ENCODE measurements around the gene SLC5A4. TPM values are rescaled to one million over a fixed set of nuclear protein-coding genes. Genes with fewer than 3 reads are reported as not detected.

Gene SLC5A4
- total RNA-seq, 3 donors from 2014 or later (not counting 1 experiment from before 2014, with no cell fraction given), result not detected

DNA sequence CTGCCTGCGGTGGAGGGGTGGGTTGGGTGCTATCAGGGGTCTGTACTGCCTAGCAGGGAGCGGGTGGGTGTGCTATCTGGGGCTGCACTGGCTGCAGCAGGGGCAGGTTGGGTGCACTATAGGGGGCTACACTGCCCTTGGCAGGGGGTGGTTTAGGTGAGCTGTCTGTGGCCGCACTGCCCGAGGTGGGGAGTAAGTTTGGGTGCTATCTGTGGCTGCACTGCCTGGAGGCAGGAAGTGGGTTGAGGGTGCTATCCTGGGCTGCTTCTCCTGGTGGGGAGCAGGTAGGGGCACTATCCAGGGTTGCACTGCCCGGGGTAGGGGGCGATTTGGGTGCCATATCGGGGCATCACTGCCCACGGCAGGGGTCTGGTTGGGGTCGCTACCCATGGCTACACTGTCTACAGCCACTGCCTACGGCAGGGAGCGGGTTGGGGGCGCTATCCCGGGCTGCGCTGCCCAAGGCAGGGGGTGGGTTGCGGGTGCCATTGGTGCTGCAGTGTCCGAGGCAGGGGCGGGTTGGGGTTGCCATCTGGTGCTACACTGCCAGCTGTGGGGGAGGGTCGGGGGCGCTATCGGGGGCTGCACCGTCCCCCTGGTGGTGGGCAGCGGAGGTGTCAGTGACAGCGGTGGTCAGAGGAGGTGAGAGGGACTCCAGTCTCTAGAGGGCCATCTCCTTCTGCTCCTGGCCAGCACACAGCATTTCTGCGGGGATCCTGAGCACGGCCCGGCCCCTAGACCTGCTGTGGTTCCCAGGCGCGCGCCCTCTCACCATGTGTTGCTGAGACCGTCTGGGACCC lies 49.0 kb downstream of the SLC5A4 start:
- no peak overlapping the region for H3K27ac Mint-ChIP-seq
- DNase-seq (no peak), ATAC-seq (no peak)
- TF ChIP-seq, protein P1, sequence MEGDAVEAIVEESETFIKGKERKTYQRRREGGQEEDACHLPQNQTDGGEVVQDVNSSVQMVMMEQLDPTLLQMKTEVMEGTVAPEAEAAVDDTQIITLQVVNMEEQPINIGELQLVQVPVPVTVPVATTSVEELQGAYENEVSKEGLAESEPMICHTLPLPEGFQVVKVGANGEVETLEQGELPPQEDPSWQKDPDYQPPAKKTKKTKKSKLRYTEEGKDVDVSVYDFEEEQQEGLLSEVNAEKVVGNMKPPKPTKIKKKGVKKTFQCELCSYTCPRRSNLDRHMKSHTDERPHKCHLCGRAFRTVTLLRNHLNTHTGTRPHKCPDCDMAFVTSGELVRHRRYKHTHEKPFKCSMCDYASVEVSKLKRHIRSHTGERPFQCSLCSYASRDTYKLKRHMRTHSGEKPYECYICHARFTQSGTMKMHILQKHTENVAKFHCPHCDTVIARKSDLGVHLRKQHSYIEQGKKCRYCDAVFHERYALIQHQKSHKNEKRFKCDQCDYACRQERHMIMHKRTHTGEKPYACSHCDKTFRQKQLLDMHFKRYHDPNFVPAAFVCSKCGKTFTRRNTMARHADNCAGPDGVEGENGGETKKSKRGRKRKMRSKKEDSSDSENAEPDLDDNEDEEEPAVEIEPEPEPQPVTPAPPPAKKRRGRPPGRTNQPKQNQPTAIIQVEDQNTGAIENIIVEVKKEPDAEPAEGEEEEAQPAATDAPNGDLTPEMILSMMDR (IDR thresholded peaks at IDR 0.05), result no peak
- H3K36me3 Mint-ChIP-seq, result no peaks in the 10 kb centered on the region
- H3K4me1 Mint-ChIP-seq, result peaks cover 16 to 37% of the 10 kb centered on the region in 2 donors
- Histone ChIP-seq H3K9me3 (ENCODE audit: control insufficient read depth, insufficient read depth, low read length) (no peaks in the 10 kb centered on the region), H3K27ac (ENCODE audit: low read length) (no peak overlapping the region), H3K27me3 (ENCODE audit: control insufficient read depth, insufficient read depth, low read length) (peaks cover 4% of the 10 kb centered on the region), H3K4me3 (ENCODE audit: low read length) (no peak overlapping the region), H3K4me1 (ENCODE audit: control insufficient read depth, insufficient read depth, low read length) (peaks cover 53% of the 10 kb centered on the region), H3K36me3 (ENCODE audit: control insufficient read depth, insufficient read depth, low read length) (no peaks in the 10 kb centered on the region)
- WGBS (ENCODE audit: insufficient coverage), result 82% methylated on average over 30 of the region's 30 CpGs
- no peaks in the 10 kb centered on the region for H3K9me3 Mint-ChIP-seq
- intact Hi-C loops (cut with micrococcal nuclease), result loop anchor here (10.0 kb wide), 1 partner anchor 269 kb away; the partner anchor contains the start of gene FBXO7
- H3K27me3 Mint-ChIP-seq (ENCODE audit: low read depth in 2 of 2), result peaks cover 18 to 22% of the 10 kb centered on the region in 2 donors
- H3K4me3 Mint-ChIP-seq, result peak overlapping the region; percentile 61

DNA sequence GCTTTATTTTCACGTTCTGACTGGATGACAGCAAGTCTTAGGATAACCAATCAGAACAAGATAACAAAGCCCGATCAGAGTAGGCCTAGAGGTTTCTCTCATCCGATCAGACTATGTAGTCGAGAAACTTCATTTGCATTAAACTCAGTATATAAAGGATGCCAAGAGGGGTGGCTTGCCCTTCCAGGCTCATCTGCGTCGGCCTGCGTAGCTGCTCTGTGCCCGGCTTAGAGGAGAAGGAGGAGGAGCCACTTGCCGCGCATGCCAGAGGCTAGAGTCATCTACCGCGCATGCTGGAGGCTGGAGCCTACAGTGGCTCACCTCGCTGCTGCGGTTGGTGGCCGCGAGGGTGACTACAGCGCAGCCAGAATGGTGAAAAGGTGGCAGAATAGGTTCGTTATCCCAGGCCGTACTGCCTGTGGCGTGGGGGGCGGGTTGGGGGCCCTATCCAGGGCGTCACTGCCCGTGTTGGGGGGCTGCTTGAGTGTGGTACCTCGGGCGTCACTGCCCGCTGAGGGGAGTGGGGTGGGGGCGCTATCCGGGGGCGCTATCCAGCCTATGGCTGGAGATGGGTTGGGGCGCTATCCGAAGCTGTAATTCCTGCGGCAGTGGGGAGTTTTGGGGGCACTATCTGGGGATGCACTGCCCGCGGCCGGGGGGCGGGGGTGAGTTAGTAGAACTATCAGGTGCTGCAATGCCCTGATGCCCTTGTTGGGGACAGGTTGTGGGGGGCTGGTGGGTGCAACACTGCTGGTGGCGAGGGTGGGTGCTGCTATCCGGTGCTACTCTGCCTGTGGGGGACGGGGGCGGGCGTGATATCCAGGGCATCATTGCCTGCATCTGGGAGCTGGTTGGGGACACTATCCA lies 50.1 kb downstream of the SLC5A4 start, which contains the start of gene RFPL2:
TSS of gene RFPL2 (minus strand) at position 218 of the 867 bp plus-strand sequence. CDS start 2,622 bp downstream, outside the sequence.
- intact Hi-C loops (cut with micrococcal nuclease), result loop anchor here (10.0 kb wide), 1 partner anchor 270 kb away; the partner anchor contains the start of gene FBXO7
- Mint-ChIP-seq H3K4me3 (peak within 1 kb of the TSS; percentile 81), H3K9me3 (no peaks in the 10 kb centered on the region), H3K4me1 (peaks cover 16 to 37% of the 10 kb centered on the region in 2 donors), H3K27ac (peak within 1 kb of the TSS in 1 of 2 donors; percentile 0), H3K36me3 (no peaks in the 10 kb centered on the region), H3K27me3 (ENCODE audit: low read depth in 2 of 2) (peaks cover 18 to 26% of the 10 kb centered on the region in 2 donors)
- DNase-seq (peak in 1 of 2 donors; percentile 64), ATAC-seq (peak; percentile 31 to 78 (median 76))
- TF ChIP-seq, protein P1 (IDR thresholded peaks at IDR 0.05), result no peak
- Histone ChIP-seq H3K4me1 (ENCODE audit: control insufficient read depth, insufficient read depth, low read length) (peaks cover 62% of the 10 kb centered on the region), H3K36me3 (ENCODE audit: control insufficient read depth, insufficient read depth, low read length) (no peaks in the 10 kb centered on the region), H3K27ac (ENCODE audit: low read length) (no peak within 1 kb of the TSS), H3K4me3 (ENCODE audit: low read length) (no peak within 1 kb of the TSS), H3K27me3 (ENCODE audit: control insufficient read depth, insufficient read depth, low read length) (peaks cover 4% of the 10 kb centered on the region), H3K9me3 (ENCODE audit: control insufficient read depth, insufficient read depth, low read length) (no peaks in the 10 kb centered on the region)
- 77% methylated on average over 41 of the region's 41 CpGs for WGBS (ENCODE audit: insufficient coverage)

DNA sequence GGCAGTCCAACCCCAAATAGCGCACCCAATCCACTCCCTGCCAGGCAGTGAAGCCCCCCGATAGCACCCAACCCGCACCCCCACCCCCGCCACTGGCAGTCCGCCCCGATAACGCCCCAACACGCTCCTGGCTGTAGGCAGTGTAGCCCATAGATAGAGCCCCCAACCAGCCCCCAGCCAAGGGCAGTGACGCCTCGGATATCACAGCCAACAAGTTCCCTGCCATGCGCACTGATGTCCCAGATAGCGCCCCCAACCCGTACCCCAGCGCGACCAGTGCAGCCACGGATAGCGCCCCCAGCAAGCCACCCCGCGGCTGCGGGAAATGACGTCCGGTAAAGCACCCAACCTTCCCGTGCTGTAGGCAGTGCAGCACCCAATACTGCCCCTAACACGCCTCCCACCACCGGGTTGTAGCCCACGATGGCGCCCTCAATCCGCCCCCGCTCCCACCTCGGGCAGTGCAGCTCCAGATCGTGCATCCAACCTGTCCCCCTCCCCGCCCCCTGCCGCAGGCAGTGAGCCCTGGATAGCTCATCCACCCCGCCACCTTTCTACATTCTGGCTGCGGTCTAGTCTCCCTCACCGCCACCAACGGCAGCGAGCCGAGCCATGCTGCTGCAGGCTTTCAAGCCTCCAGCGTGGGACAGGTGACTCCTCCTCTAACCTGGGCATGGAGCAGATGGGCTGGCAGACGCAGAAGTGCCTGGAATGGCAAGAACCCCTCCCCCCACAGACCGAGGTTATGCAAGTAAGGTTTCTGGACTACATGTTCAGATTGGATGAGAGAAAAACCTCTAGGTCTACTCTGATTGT lies 50.9 kb downstream of the SLC5A4 start:
- DNase-seq (peak in 1 of 2 donors; percentile 42), ATAC-seq (peak in 2 of 3 donors; percentile 37 to 48)
- TF ChIP-seq, protein P1 (IDR thresholded peaks at IDR 0.05), result no peak
- H3K4me1 Mint-ChIP-seq, result peaks cover 16 to 37% of the 10 kb centered on the region in 2 donors
- WGBS (ENCODE audit: insufficient coverage), result 51% methylated on average over 40 of the region's 42 CpGs
- peaks cover 20 to 23% of the 10 kb centered on the region in 2 donors for H3K27me3 Mint-ChIP-seq (ENCODE audit: low read depth in 2 of 2)
- intact Hi-C loops (cut with micrococcal nuclease), result loop anchor here (10.0 kb wide), 1 partner anchor 271 kb away; the partner anchor contains the start of gene FBXO7
- Histone ChIP-seq H3K4me1 (ENCODE audit: control insufficient read depth, insufficient read depth, low read length) (peaks cover 62% of the 10 kb centered on the region), H3K27me3 (ENCODE audit: control insufficient read depth, insufficient read depth, low read length) (peaks cover 4% of the 10 kb centered on the region), H3K36me3 (ENCODE audit: control insufficient read depth, insufficient read depth, low read length) (no peaks in the 10 kb centered on the region), H3K4me3 (ENCODE audit: low read length) (no peak overlapping the region), H3K9me3 (ENCODE audit: control insufficient read depth, insufficient read depth, low read length) (no peaks in the 10 kb centered on the region), H3K27ac (ENCODE audit: low read length) (no peak overlapping the region)
- peak overlapping the region in 1 of 2 donors; percentile 0 for H3K27ac Mint-ChIP-seq
- H3K4me3 Mint-ChIP-seq, result peak overlapping the region; percentile 81
- no peaks in the 10 kb centered on the region for H3K9me3 Mint-ChIP-seq
- no peaks in the 10 kb centered on the region for H3K36me3 Mint-ChIP-seq

Measured in natural killer cell (primary cell).